K562 (cell line): ENCODE measurements around the gene RMND5B. TPM values are rescaled to one million over a fixed set of nuclear protein-coding genes. Genes with fewer than 3 reads are reported as not detected.

ENCODE experiments used
- ATAC-seq: fragments of 200-7000 bp; cut with Tn5 transposase; 3 replicates; pipeline ENCODE4 v1.9.1; 2020; ENCODE audit warnings: moderate library complexity
- BruUV-seq: library from RNA; stranded (reverse); fragments of 400-500 nt; replicated peaks from 2 replicates; lab custom pipeline; 2021; lab: Mats Ljungman, UMichigan
- CTCF ChIA-PET: fragments of 300-600 bp; formaldehyde crosslinking; extraction: SDS; loops from one replicate; lab custom pipeline; 2021; ENCODE audit warnings: low intra/inter-chr PET ratio; lab: Yijun Ruan, JAX
- POLR2A ChIA-PET: fragments of 300-600, 350-650 bp; sonication (Branson Sonifier 250); formaldehyde crosslinking; extraction: SDS; loops from one replicate; lab custom pipeline; 2021; ENCODE audit warnings: antibody characterized with exemption, inconsistent platforms; lab: Yijun Ruan, JAX
- DNase-seq, 4 experiments: peaks; one replicate each; pipeline versions ENCODE4 v3.0.0 to v3.0.0-alpha.2; 2011 to 2018; ENCODE audit warnings: low spot score in 3 of 4, mixed read lengths in 3 of 4; ENCODE audit errors: extremely low read depth in 1 of 4
- FAIRE-seq: peaks from 2 replicates; lab custom pipeline; 2011; peaks lifted over from hg19 to GRCh38; lab: Jason Lieb, UNC
- H2AFZ ChIP-seq: 2 replicates; pipeline ENCODE4 v1.6.0; 2011; ENCODE audit warnings: low read depth, low read length, control low read depth, inconsistent platforms
- H3K27ac ChIP-seq: fragments of 200-600 bp; 3 replicates; pipeline ENCODE4 v1.8.0; 2011; ENCODE audit warnings: low read depth, mild to moderate bottlenecking, control low read depth, inconsistent platforms, low read length, moderate library complexity, mixed read lengths; ENCODE audit errors: extremely low read depth
- H3K27me3 ChIP-seq, 2 experiments: fragments of 300-600 bp in 1 of 2; 2 replicates in 1 of 2; 3 replicates in 1 of 2; pipeline versions ENCODE4 v1.6.0 to v1.8.0; 2011; ENCODE audit warnings: inconsistent platforms in 2 of 2, low read length in 2 of 2, mild to moderate bottlenecking in 1 of 2, mixed read lengths in 1 of 2, moderate library complexity in 1 of 2; ENCODE audit not compliant: control insufficient read depth in 2 of 2, insufficient read depth in 2 of 2
- H3K36me3 ChIP-seq: fragments of 300-600 bp; 3 replicates; pipeline ENCODE4 v1.8.0; 2011; ENCODE audit warnings: mild to moderate bottlenecking, low read length, inconsistent platforms; ENCODE audit not compliant: control insufficient read depth, insufficient read depth
- H3K4me1 ChIP-seq, 2 experiments: fragments of 200-600 bp in 1 of 2; replicated peaks in 1 of 2; 2 replicates in 1 of 2; 3 replicates in 1 of 2; pipeline versions ENCODE4 v1.5.1 to v1.8.0; 2011; ENCODE audit warnings: inconsistent platforms in 2 of 2, low read length in 2 of 2, mild to moderate bottlenecking in 1 of 2, mixed read lengths in 1 of 2, moderate library complexity in 1 of 2; ENCODE audit not compliant: control insufficient read depth in 2 of 2, insufficient read depth in 2 of 2
- H3K4me2 ChIP-seq: 2 replicates; pipeline ENCODE4 v1.6.1; 2011; ENCODE audit warnings: low read length, control low read depth, inconsistent platforms, mixed read lengths; ENCODE audit not compliant: insufficient read depth
- H3K4me3 ChIP-seq: fragments of 200-600 bp; sonication (generic), shearing (Covaris generic); 2 replicates; pipeline ENCODE4 v1.5.1; 2016; ENCODE audit warnings: control low read depth, inconsistent platforms
- H3K79me2 ChIP-seq: fragments of 200-600 bp; 3 replicates; pipeline ENCODE4 v1.8.0; 2011; ENCODE audit warnings: low read length, inconsistent platforms; ENCODE audit not compliant: control insufficient read depth, insufficient read depth
- H3K9ac ChIP-seq, 2 experiments: 2 replicates each; pipeline versions ENCODE4 v1.6.0 to v1.6.1; 2011; ENCODE audit warnings: low read depth in 2 of 2, low read length in 2 of 2, control low read depth in 1 of 2, inconsistent platforms in 1 of 2, mild to moderate bottlenecking in 1 of 2, mixed read lengths in 1 of 2; ENCODE audit not compliant: insufficient read depth in 1 of 2
- H3K9me1 ChIP-seq: one replicate; pipeline ENCODE4 v1.6.0; 2011; ENCODE audit warnings: inconsistent platforms, mild to moderate bottlenecking, low read length, moderate library complexity; ENCODE audit not compliant: control insufficient read depth, insufficient read depth
- H3K9me3 ChIP-seq: replicated peaks from 2 replicates; pipeline ENCODE4 v1.5.1; 2011; ENCODE audit warnings: low read depth, low read length, inconsistent platforms; ENCODE audit not compliant: control insufficient read depth, insufficient read depth
- H4K20me1 ChIP-seq: replicated peaks from 2 replicates; pipeline ENCODE4 v1.6.1; 2011; ENCODE audit warnings: low read length, inconsistent platforms, mixed read lengths; ENCODE audit not compliant: control insufficient read depth, insufficient read depth
- HMGN3 ChIP-seq: IDR thresholded peaks from 2 replicates; pipeline ENCODE4 v1.6.1; 2011; ENCODE audit warnings: borderline replicate concordance, low read depth, mild to moderate bottlenecking, mixed read lengths, low read length; ENCODE audit not compliant: insufficient read length; ENCODE audit errors: extremely low read depth
- PHF8 ChIP-seq: fragments of 200-600 bp; sonication (generic); IDR thresholded peaks from 2 replicates; pipeline ENCODE4 v1.6.1; 2012; ENCODE audit warnings: mixed run types, mild to moderate bottlenecking, inconsistent platforms, low read length, moderate library complexity, borderline replicate concordance
- ZNF184 ChIP-seq: sonication (generic); formaldehyde crosslinking; IDR thresholded peaks from 2 replicates; pipeline ENCODE4 v1.5.0; 2020; ENCODE audit warnings: missing genetic modification reagents
- WGBS: fragments of 100-300 bp; shearing (Covaris generic); methylation state at CpG from one replicate; pipeline ENCODE4 v1.1.6; 2016; ENCODE audit warnings: low coverage, mixed read lengths; ENCODE audit not compliant: insufficient coverage; ENCODE audit errors: missing lambda C conversion rate; 5-methylcytosine and 5-hydroxymethylcytosine counted together
- in situ Hi-C: fragments of 300-500 bp; cut with MboI; formaldehyde crosslinking; loops from 4 replicates; pipeline ENCODE4 v1.15.0; 2018; ENCODE audit warnings: inconsistent platforms, mixed read lengths
- intact Hi-C: fragments of 100-400 bp; cut with micrococcal nuclease; formaldehyde crosslinking; loops from 2 replicates; pipeline ENCODE4 v1.14.2; 2022
- polyA plus RNA-seq, 8 experiments: library from polyadenylated mRNA; depleted of rRNA in 4 of 8; stranded (reverse) in 5 of 8; unstranded in 3 of 8; fragments of >200 nt; fragmentation: Nextera tagmentation in 2 of 8; fragmentation: Illumina TruSeq in 1 of 8; extraction: Ambion mirVana in 2 of 8; extraction: Trizol in 1 of 8; gene quantifications; 2 replicates each; pipeline versions ENCODE4 v1.2.1 to v1.2.3, GENCODE V29; 2011 to 2014; ENCODE audit warnings: inconsistent platforms in 1 of 8, missing spikeins in 1 of 8
- total RNA-seq, 7 experiments: library from RNA; depleted of rRNA in 6 of 7; stranded (reverse); fragments of >200 nt in 6 of 7; fragmentation: Illumina TruSeq in 2 of 7; extraction: Trizol in 2 of 7; gene quantifications; 2 replicates each; pipeline versions ENCODE4 v1.2.1 to v1.2.3, GENCODE V29; 2011 to 2021; ENCODE audit warnings: low replicate concordance in 1 of 7
- TF ChIP-seq, protein P1 (sequence below): fragments of 450-650 bp; IDR thresholded peaks from 2 replicates; pipeline ENCODE4 v1.6.1; 2018; ENCODE audit not compliant: partially characterized antibody

Gene RMND5B
- total and polyA plus RNA-seq, 9 of the 15 experiments (the other 6 are each of a cell fraction or from before 2014, with no cell fraction given) = 2.6 to 57.0 (median 28.3) TPM

DNA sequence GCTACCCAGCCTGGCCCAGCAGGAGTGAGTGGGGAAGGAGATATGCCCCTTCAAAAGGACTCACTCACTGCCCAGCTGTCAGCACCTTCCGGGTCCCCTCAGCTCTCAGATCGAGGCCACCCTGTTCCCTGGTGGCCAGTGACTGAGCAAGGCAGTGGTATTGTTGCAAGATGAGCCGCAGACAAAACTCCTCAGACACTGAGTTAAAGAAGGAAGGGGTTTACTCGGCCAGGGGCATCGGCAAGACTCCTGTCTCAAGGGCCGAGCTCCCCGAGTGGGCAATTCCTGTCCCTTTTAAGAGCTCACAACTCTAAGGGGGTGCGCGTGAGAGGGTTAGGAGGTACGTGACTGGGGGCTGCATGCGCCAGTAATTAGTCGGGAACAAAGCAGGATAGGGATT, 27.2 kb upstream of the RMND5B start:
- ATAC-seq (no peak), FAIRE-seq (no peak)
- BruUV-seq = no TSS peak
- H4K20me1 ChIP-seq = no peaks in the 10 kb centered on the region
- H3K27ac ChIP-seq = no peak overlapping the region
- WGBS = 62% methylated on average over 9 of the region's 12 CpGs
- H3K4me2 ChIP-seq = no peak overlapping the region
- H3K9me1 ChIP-seq = no peaks in the 10 kb centered on the region
- peaks cover 0 to 6% of the 10 kb centered on the region in 2 experiments; a peak in 1 of 5 replicates for H3K4me1 ChIP-seq
- no peaks in the 10 kb centered on the region; the same call in 1 of the 2 replicates for H3K9me3 ChIP-seq
- CTCF ChIA-PET = no interaction called here
- intact Hi-C loops = no loop called here
- TF ChIP-seq, protein P1, sequence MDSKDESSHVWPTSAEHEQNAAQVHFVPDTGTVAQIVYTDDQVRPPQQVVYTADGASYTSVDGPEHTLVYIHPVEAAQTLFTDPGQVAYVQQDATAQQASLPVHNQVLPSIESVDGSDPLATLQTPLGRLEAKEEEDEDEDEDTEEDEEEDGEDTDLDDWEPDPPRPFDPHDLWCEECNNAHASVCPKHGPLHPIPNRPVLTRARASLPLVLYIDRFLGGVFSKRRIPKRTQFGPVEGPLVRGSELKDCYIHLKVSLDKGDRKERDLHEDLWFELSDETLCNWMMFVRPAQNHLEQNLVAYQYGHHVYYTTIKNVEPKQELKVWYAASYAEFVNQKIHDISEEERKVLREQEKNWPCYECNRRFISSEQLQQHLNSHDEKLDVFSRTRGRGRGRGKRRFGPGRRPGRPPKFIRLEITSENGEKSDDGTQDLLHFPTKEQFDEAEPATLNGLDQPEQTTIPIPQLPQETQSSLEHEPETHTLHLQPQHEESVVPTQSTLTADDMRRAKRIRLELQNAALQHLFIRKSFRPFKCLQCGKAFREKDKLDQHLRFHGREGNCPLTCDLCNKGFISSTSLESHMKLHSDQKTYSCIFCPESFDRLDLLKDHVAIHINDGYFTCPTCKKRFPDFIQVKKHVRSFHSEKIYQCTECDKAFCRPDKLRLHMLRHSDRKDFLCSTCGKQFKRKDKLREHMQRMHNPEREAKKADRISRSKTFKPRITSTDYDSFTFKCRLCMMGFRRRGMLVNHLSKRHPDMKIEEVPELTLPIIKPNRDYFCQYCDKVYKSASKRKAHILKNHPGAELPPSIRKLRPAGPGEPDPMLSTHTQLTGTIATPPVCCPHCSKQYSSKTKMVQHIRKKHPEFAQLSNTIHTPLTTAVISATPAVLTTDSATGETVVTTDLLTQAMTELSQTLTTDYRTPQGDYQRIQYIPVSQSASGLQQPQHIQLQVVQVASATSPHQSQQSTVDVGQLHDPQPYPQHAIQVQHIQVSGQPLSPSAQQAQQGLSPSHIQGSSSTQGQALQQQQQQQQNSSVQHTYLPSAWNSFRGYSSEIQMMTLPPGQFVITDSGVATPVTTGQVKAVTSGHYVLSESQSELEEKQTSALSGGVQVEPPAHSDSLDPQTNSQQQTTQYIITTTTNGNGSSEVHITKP = no peak
- TF ChIP-seq PHF8 = no peak
- TF ChIP-seq ZNF184 (CRISPR knock-in tag) = no peak
- TF ChIP-seq HMGN3 = no peak
- TF ChIP-seq, all 486 proteins: peak for 0
- in situ Hi-C loops = no loop called here
- H3K36me3 ChIP-seq = no peaks in the 10 kb centered on the region
- no peaks in the 10 kb centered on the region for H3K27me3 ChIP-seq
- no peak overlapping the region for H3K9ac ChIP-seq
- POLR2A ChIA-PET = interaction anchor here (0.6 kb wide), 1 partner anchor 43 kb away, joined by 3 read pairs; no protein-coding TSS in a partner anchor
- no peaks in the 10 kb centered on the region for H3K79me2 ChIP-seq
- DNase-seq = no peak
- H2AFZ ChIP-seq = no peak overlapping the region
- H3K4me3 ChIP-seq = no peak overlapping the region
